HG03520 (cell line): ENCODE results near the gene PLEKHM3.
A peak's percentile ranks its signal among the peaks of the same experiment; 100 is the strongest.

ENCODE experiments used
- ATAC-seq: cut with Tn5 transposase; IDR thresholded peaks from one replicate; pipeline ENCODE4 v1.9.1; 2021; ENCODE audit warnings: mild to moderate bottlenecking, moderate library complexity; ENCODE audit not compliant: unreplicated experiment

The PLEKHM3 gene

GRCh38 chr2:207867056-207867455 is 158.3 kb downstream of the PLEKHM3 start:
- no peak for ATAC-seq

- no peak for ATAC-seq
These were observed 160.1 kb downstream of the PLEKHM3 start for GRCh38 chr2:207865210-207865609.

GRCh38 chr2:207863345-207863744 is 162.0 kb downstream of the PLEKHM3 start:
- no peak for ATAC-seq

- no peak for ATAC-seq
These were observed 163.5 kb downstream of the PLEKHM3 start for GRCh38 chr2:207861789-207862188.

- no peak for ATAC-seq
These were observed 164.6 kb downstream of the PLEKHM3 start for GRCh38 chr2:207860685-207861084.

- no peak for ATAC-seq
These were observed 169.7 kb downstream of the PLEKHM3 start for GRCh38 chr2:207855591-207855990.

- no peak for ATAC-seq
These were observed 170.6 kb downstream of the PLEKHM3 start for GRCh38 chr2:207854484-207855440.

- no peak for ATAC-seq
These were observed 172.5 kb downstream of the PLEKHM3 start for GRCh38 chr2:207852791-207853190.

GRCh38 chr2:207849443-207849842 is 175.9 kb downstream of the PLEKHM3 start:
- no peak for ATAC-seq

- no peak for ATAC-seq
These were observed 176.8 kb downstream of the PLEKHM3 start for GRCh38 chr2:207848545-207848928.

GRCh38 chr2:207847807-207848544 is 177.4 kb downstream of the PLEKHM3 start:
- no peak for ATAC-seq

GRCh38 chr2:207847098-207847806 is 178.1 kb downstream of the PLEKHM3 start:
- ATAC-seq: no peak

GRCh38 chr2:207845202-207845864 is 180.0 kb downstream of the PLEKHM3 start:
- ATAC-seq: no peak

- no peak for ATAC-seq
These were observed 180.7 kb downstream of the PLEKHM3 start for GRCh38 chr2:207844648-207845047.

- no peak for ATAC-seq
These were observed 185.2 kb downstream of the PLEKHM3 start for GRCh38 chr2:207840101-207840500.

GRCh38 chr2:207839575-207839974 is 185.8 kb downstream of the PLEKHM3 start:
- ATAC-seq: no peak

- ATAC-seq: no peak
These were observed 186.3 kb downstream of the PLEKHM3 start for GRCh38 chr2:207839028-207839427.

- no peak for ATAC-seq
These were observed 188.7 kb downstream of the PLEKHM3 start for GRCh38 chr2:207836521-207837133.

- no peak for ATAC-seq
These were observed 189.5 kb downstream of the PLEKHM3 start for GRCh38 chr2:207835805-207836204.

GRCh38 chr2:207833251-207833751 is 192.0 kb downstream of the PLEKHM3 start:
- peak; percentile 97 for ATAC-seq
